GM21526 (cell line): ENCODE results near the gene ULK4.
"Not testable (repeated sequence)": the region's sequence is repeated elsewhere in the genome, so short reads cannot be mapped to it uniquely, and the experiment has no call there.

Experiments
- ATAC-seq: cut with Tn5 transposase; IDR thresholded peaks from one replicate; pipeline ENCODE4 v1.9.1; 2021; ENCODE audit warnings: moderate library complexity; ENCODE audit not compliant: unreplicated experiment, low FRiP score

The ULK4 gene

DNA sequence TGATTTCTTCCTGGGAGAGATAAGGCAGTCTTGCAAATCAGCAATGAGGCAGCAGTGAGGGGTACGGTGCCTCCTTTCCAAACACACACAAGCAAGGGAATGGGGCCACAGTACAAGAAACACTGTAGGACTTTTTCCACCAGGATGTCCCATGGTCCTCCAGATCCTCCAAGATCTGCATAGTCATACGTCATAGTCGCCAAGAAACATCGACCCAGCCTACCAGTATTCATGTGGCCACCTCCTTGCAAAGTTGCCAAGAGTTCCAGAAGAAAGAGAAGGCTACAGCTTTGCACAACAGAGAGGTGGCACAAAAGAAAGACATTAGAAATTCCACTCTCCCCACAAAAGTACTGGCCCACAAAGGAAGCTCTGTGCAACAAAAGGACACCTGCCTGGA is 504.7 kb downstream of the ULK4 start:
- ATAC-seq = no peak

DNA sequence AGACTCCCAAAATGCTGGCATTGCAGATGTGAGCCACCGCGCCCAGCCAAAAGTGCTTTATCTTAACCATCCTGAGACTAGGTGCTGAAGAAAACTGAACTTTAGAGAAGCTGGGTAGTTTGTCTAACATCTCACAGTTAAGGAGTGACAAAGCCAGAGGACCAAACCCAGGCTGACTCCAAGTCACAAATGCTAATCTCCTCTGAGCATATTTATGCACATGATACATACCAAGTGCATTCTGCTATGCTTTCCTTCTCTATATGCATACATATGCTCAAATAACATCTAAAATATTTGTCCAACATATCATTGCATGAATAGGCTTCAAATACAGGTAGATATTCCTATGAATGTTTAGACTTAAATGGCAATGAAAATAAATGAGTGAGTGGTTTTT is 505.7 kb downstream of the ULK4 start:
- no peak for ATAC-seq

DNA sequence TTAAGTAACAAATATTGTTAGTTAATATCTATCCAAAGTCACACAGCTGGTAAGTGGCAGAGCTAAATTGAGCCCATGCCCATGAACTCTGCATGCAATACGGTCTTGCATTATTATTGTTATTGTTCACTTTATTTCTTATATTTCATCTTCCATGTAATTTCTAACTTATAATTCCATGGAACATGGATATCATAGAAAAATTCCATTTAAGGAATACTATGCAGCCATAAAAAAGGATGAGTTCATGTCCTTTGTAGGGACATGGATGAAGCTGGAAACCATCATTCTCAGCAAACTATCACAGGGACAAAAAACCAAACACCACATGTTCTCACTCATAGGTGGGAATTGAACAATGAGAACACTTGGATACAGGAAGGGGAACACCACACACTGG is 508.3 kb downstream of the ULK4 start:
- not testable (repeated sequence) for ATAC-seq

DNA sequence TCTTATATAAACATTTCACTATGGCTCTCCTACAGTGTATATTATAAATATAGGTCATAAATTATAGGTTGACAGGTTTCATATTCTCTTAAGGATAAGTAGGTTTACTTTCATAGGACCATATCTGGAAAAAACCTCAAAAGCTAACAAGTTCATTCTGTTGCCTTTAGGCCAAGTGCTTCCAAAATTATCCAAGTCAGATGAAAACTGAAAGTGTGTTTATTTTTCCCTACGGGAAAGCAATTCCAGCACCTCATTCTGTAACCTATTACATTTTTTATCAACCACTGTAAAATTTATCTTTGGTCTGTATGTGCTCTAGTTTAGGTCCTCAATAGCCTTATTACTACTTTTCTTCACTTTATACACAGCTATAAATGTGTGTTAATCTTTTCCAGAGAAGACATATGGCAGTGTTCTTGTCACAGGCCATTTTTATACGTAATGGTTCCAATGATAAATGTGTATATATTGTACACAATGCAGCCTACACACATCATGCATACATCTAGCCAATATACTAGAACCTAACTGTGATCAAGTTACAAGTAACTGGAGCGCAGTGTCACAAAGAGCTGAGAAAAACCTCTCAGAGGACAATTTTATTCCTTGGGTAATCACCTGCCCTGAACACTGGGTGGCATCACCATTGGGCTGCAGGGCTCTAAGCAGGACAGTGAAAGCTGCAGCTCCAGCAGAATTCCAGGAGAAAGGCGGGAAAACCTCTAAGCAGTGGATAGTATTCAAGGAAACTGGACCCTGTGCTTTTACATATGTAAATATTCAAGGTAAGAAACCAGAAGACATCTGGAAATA is 511.3 kb downstream of the ULK4 start:
- no peak for ATAC-seq

DNA sequence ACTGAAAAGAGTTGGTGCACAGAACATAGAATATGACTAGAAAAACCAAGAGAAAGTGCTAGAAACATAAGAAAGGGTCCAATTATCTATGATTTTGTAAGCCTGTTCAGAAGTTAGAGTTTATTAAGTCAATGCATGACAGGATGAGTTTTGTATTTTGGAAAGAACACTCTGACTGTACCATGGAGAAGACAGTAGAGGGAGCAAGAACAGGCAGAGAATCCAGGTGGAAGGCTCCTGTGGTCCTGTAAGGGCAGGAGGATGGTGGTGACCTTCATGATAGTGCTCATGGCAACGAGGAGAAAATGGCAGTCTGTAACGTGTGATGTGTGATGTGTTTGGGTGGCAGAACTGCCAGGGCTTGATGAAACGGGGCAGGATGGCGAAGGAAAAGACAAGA is 513.5 kb downstream of the ULK4 start:
- no peak for ATAC-seq

DNA sequence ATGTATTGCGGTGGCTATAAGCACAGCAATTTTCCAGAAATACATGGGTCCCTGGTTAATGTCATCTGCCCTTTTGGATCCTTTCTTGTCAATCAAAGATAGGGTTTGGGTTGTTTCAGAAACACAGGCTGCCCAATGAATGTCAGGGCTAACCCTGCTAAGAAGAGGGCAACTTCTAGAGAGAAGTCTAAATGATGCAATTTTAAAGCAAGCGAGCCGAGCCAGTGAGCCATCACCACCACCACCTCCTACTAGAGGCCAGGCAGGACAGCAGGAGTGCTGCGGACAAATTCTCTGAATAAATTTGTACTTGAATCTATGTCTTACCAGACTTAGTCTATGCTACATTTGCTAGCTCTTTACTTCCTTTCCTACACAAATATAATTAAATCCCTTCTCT is 514.2 kb downstream of the ULK4 start:
- ATAC-seq = no peak

DNA sequence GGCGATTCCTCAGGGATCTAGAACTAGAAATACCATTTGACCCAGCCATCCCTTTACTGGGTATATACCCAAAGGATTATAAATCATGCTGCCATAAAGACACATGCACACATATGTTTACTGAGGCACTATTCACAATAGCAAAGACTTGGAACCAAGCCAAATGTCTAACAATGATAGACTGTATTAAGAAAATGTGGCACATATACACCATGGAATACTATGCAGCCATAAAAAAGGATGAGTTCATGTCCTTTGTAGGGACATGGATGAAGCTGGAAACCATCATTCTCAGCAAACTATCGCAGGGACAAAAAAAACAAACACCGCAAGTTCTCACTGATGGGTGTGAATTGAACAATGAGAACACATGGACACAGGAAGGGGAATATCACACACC is 515.6 kb downstream of the ULK4 start:
- ATAC-seq = not testable (repeated sequence)

DNA sequence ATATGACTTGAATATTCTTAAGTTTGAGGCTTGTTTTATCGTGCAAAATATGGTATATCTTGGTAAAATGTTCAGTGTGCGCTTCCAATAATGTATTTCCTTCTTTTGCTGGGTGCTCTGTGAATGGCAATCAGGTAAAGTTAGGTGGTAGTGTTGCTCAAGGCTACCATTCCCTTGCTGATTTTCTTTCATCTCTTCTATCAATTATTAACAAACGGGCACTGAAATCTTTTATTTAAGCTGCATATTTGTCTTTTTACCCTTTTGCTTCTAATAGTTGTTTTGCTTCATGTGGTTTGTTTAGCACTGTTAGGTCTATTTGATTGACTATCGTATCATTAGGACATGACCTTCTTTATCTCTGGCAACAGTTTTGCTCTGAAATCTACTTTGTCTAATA is 520.3 kb downstream of the ULK4 start:
- ATAC-seq = no peak

DNA sequence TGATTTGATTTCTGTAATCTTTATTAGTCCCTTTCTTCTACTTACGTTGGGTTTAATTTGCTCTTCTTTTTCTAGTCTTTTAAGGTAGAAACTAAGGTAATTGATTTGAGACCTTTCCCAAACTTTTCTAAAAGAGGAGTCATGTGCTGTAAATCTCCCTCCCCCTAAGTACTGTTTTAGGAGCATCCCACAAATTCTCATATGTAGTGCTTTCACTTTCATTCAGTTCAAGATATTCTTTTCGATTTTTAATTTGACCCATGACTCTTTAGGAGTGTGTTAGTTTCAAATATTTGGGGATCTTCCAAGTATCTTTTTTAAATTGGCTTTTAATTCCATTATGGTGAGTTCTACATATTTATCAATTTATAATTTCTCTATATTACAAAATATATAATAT is 520.8 kb downstream of the ULK4 start:
- no peak for ATAC-seq

DNA sequence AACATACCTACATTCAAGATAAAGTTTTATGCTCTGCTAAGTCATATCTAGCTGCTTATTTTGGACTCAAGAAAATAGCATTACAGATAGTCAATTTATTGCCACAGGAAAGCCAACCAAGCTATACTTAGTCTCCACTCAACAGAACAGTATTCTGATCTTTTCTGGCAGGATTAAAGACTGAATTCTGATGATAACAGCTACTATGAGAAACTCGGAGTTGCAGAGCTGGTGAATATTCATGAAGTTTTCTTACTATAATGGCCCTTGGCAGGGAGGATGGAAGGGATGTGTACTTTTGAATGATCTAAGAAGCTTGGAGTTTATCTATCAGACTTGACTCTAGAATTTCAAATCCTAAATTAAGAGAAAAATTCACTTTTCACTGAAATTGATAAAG is 524.9 kb downstream of the ULK4 start:
- no peak for ATAC-seq

DNA sequence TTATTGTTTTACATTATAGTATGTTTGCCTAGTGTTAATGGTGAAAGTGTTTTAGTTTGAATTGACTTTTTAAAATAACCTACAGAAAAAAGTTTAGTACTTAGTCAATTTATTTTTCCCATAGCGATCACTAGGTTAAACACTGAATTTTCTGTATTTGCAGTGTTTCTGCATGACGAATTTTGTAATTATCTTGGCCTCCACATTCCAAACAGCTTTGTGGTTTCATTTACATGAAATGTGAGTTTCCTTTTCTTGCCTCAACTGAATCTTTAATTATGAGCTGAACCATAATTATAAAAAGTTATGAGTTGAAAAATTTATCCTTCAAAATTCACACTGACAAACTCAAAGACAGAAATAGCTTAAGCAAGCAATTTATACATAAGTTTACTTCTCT is 527.1 kb downstream of the ULK4 start:
- no peak for ATAC-seq

DNA sequence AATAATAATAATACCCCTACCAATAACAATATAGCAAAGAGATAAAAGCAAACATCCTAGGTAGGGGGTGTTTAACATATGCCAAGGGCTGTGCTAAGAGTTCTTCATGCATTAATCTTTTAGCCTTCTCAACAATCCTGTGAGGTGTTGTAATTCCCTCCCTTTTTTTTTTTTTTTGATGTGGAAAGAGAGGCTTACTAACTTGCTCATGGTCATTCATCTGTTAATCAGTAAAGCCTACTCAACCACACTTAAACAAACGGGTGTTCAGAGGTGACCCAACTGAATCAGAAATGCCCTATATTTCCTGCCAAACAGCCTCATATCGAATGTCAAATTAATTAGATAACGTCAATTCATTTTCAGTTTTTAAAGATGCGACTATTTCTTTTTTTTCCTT is 530.5 kb downstream of the ULK4 start:
- no peak for ATAC-seq

DNA sequence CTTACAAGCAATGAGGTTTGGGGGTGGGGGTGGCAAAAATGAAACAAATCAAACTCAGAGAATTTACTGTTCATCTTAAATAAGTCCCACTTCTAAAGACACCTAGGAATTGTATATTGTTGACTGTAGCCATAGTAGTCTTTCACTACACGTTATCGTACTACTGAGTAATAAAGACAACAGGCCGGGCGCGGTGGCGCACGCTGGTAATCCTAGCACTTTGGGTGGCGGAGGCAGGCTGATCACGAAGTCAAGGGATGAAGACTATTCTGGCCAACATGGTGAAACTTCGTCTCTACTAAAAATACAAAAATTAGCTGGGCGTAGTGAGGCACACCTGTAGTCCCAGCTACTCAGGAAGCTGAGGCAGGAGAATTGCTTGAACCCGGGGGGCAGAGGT is 531.0 kb downstream of the ULK4 start:
- no peak for ATAC-seq

DNA sequence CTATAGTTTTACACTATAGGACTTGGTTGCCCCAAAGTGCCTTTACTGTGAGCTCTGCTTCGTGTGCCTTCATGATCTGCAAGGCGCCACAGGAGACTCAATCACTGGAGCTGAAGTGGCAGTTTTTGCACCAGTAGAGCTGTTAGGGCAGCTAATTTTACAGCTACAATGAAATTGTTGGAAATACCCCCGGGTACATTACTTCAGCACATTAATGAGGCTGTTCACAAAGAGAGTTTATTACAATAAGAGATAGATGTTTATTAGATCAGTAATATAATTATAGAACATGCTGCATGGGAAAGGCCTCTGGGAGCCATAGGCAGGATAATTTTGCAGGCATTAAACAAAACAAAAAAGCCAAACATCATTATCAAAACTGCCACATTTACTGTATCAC is 531.5 kb downstream of the ULK4 start:
- ATAC-seq = no peak

DNA sequence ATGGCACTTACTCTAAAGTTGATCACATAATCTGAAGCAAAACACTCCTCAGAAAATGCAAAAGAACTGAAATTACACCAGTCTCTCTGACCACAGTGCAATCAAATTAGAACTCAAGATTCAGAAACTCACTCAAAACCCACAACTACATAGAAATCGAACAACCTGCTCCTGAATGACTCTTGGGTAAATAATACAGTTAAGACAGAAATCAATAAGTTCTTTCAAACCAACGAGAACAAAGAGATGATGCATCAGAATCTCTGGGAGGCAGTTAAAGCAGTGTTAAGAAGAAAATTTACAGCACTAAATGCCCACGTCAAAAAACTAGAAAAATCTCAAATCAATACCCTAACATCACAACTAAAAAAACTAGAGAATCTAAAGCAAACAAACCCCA is 535.4 kb downstream of the ULK4 start:
- ATAC-seq = no peak

DNA sequence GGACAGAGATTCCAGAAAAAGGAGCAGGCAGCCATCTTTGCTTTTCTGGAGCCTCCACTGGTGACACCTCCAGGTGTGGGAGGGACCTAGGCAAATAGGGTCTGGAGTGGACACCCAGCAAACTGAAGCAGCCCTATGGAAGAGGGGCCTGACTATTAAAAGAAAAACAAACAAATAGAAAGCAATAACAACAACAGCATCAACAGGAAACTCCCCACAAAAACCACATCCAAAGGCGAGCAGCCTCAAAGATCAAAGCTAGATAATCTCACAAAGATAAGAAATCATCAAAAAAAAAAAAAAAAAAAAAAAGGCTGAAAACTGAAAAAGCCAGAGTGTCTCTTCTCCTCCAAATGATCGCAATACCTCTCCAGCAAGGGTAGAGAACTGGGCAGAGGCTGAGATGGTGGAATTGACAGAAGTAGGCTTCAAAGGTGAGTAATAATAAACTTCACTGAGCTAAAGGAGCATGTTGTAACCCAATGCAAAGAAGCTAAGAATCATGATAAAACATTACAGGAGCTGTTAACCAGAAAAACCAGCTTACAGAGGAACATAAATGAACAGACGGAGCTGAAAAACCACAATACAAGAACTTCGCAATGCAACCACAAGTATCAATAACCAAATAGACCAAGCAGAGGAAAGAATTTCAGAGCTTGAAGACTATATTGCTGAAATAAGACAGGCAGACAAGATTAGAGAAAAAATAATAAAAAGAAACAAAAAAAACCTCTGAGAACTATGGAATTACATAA is 537.2 kb downstream of the ULK4 start:
- ATAC-seq = no peak

DNA sequence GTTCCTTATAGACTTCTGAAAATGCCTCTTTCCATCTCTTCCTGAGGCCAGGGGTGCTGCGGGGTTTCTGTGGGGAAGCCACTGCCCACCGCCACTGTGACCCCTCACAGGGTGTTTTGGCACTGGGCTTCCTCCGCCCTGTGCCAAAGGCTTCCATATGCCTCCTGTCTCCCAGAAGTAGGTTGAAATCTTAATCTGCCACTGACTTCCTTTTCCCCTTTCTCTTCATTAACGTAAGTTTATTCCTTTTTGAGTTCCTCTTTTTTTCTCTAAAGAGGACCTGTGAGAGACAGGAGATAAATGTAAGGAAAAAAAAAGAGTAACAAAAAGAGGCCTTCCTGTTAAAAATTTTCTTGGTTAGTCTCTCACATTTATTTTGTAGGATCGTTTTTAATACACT is 542.1 kb downstream of the ULK4 start:
- no peak for ATAC-seq

DNA sequence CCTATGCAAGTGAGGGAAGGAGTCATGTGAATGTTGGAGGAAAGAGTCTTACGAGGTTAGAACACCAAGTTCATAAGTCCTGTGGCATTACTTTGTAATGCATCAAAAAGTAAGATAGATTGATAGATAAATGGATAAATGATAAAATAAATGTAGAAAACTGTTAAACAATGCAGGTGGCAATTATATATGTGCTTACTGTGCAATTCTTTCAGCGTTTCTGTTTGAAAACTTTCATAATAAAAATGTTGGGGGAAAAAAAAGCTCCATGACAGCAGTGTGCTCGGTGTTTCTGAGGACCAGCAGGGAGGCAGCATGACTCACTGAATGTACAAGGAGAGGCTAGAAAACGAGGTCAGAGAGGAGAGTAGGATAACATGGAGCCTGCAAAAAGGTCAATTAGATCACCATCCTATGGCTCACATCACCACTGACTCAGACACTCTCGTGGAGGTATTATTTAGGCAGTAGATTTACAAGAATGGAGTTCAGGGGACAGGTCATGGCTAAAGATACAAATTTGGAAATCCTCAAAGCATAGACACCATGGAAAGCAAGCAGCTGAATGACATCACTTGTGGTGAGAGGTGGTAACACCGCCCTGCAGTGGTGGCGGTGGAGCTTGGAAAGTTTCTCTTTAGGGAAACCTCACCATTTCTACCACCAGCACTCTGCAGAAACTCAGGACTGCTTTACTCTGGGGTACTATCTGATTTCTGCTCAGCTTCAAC is 542.8 kb downstream of the ULK4 start:
- ATAC-seq = no peak

DNA sequence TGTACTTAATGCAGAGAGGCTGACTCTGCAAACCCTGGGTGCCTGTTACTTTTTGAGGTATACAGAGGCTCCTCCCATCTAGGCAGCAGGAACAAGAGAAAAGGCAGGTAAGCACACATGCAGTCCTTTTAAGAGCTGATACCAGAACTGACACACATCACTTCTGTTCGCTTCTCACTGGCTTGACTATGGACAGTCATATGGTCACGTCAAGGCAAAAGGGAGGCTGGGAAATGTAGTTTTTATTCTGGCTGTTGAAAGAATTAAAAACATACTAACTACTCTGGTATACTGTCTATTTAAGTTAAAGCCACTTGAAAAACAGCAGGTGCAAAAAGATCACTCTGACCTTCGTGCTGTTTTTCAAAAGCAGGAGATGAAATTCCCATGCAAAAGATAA is 544.3 kb downstream of the ULK4 start:
- ATAC-seq = no peak

DNA sequence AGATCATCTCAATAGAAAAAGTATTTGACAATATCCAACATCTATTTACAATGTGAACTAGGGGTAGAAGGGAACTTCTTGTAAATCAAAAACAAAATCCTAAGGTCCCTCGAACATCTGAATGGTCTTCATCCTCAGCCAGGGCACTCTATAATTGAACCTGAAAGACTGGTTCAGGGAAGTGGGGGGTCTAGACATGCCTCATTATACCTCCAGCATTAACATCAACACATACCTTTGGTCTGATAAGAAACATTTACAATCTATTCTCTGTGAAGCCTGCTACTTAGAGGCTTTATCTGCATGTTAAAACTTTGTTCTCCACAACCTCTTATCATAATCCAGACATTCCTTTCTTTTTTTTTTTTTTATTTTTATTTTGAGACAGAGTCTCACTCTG is 550.8 kb downstream of the ULK4 start:
- no peak for ATAC-seq

DNA sequence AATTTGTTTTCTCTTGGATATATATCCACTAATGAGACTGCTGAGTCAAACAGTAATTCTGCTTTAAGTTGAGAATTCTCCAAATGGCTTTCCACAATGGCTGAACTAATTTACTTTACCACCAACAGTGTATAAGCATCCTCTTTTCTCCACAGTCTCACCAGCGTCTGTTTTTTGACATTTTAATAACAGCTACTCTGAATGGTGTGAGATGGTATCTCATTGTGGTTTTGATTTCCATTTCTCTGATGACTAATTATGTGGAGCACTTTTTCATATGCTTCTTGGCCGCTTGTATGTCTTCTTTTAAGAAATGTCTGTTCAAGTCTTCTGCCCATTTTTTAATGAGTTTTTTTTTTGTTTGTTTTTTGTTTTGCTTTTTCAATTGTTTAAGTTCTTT is 556.4 kb downstream of the ULK4 start:
- ATAC-seq = no peak

DNA sequence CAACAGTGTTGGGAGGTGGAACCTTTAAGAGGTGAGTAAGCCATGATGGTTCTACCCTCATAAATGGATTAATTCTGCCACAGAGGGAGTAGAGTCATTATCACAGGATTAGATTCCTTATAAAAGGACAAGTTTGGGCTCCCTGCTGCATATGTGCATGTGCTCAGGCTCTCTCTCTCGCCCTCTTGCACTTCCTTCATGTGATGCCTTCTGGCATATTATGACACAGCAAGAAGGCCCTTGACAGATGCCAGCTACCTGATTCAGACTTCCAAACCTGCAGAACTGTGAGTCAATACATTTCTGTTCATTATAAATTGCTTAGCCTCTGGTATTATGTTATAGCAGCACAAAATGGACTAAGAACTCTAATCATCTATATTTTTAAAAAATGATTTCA is 557.3 kb downstream of the ULK4 start:
- ATAC-seq = no peak
